Activated B cell treated with CpG ODN at 0.5 μM for 24 hours (primary cell): ENCODE results near the gene RBM25. TPM values are rescaled to one million over a fixed set of nuclear protein-coding genes. Genes with fewer than 3 reads are reported as not detected.
"Not testable (repeated sequence)": the region's sequence is repeated elsewhere in the genome, so short reads cannot be mapped to it uniquely, and the experiment has no call there.

ENCODE experiments used
- ATAC-seq: fragments of 200-7000 bp; cut with Tn5 transposase; one replicate; pipeline ENCODE4 v1.10.0; 2021; ENCODE audit warnings: low read depth, mild to moderate bottlenecking, moderate library complexity
- CTCF ChIA-PET: fragments of 350-600 bp; sonication (Branson Sonifier 250); formaldehyde crosslinking; loops from one replicate; lab custom pipeline; 2021; ENCODE audit warnings: antibody characterized with exemption; lab: Charles Lee
- POLR2A ChIA-PET: fragments of 350-600 bp; sonication (Branson Sonifier 250); formaldehyde crosslinking; loops from one replicate; lab custom pipeline; 2021; ENCODE audit warnings: antibody characterized with exemption; lab: Charles Lee
- DNase-seq: peaks from one replicate; pipeline ENCODE4 v3.0.0; 2022
- H3K27ac Mint-ChIP-seq: one replicate; pipeline ENCODE4 v1.8.0; 2020; ENCODE audit warnings: mixed read lengths
- H3K27me3 Mint-ChIP-seq: one replicate; pipeline ENCODE4 v1.8.0; 2021; ENCODE audit warnings: mixed read lengths
- H3K36me3 Mint-ChIP-seq: one replicate; pipeline ENCODE4 v1.8.0; 2021; ENCODE audit warnings: low read depth, mixed read lengths
- H3K4me1 Mint-ChIP-seq: one replicate; pipeline ENCODE4 v1.8.0; 2021; ENCODE audit warnings: mixed read lengths
- H3K4me3 Mint-ChIP-seq: one replicate; pipeline ENCODE4 v1.8.0; 2020; ENCODE audit warnings: mild to moderate bottlenecking, mixed read lengths
- H3K9me3 Mint-ChIP-seq: one replicate; pipeline ENCODE4 v1.8.0; 2020; ENCODE audit warnings: mixed read lengths
- intact Hi-C: fragments of 100-400 bp; cut with micrococcal nuclease; formaldehyde crosslinking; loops from one replicate; pipeline ENCODE4 v1.15.1; 2024
- total RNA-seq: library from RNA; stranded (reverse); gene quantifications from 2 replicates; pipeline ENCODE4 v1.2.3, GENCODE V29; 2022
- TF ChIP-seq, protein P1 (sequence below): fragments of 200-600 bp; IDR thresholded peaks from one replicate; pipeline ENCODE4 v1.8.0; 2022; ENCODE audit warnings: antibody characterized with exemption, mild to moderate bottlenecking

Gene RBM25
- total RNA-seq, 1 donor from 2014 or later: 123 TPM

DNA sequence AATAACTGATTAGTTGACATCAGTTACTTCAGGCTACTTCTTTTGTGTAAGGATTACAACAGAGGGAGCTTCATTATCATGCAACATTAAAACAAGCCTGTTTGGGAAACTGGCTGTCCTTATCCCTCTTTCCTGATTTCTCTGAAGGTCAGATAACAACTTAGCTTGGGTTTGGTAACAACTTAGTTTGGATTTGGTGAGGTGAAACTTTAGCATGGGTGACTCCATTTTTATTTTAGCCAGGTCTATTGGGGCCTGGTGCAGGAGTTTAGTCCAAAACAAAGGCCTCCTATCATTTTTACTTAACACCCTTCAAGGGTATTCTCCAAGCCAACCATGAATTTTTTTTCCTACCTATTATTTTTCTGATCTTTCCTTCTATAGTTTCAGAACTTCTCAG is 30.4 kb upstream of the RBM25 start:
- Mint-ChIP-seq H3K27ac (no peak overlapping the region), H3K4me3 (peak overlapping the region; percentile 98), H3K36me3 (peaks cover 14% of the 10 kb centered on the region), H3K4me1 (peaks cover 34% of the 10 kb centered on the region), H3K27me3 (no peaks in the 10 kb centered on the region), H3K9me3 (no peaks in the 10 kb centered on the region)
- ChIA-PET CTCF (no interaction called here), POLR2A (interaction anchor here (0.7 to 2.3 kb wide), 3 partner anchors 9 to 108 kb away, joined by 3 to 64 read pairs (median 3); partner anchors contain the start of genes PSEN1 and RBM25)
- ATAC-seq: no peak
- intact Hi-C loops: loop anchor here (1.0 kb wide), 4 partner anchors 30 to 1056 kb away; partner anchors contain the start of genes ALDH6A1, DCAF4, LIN52 and PSEN1
- TF ChIP-seq, protein P1, sequence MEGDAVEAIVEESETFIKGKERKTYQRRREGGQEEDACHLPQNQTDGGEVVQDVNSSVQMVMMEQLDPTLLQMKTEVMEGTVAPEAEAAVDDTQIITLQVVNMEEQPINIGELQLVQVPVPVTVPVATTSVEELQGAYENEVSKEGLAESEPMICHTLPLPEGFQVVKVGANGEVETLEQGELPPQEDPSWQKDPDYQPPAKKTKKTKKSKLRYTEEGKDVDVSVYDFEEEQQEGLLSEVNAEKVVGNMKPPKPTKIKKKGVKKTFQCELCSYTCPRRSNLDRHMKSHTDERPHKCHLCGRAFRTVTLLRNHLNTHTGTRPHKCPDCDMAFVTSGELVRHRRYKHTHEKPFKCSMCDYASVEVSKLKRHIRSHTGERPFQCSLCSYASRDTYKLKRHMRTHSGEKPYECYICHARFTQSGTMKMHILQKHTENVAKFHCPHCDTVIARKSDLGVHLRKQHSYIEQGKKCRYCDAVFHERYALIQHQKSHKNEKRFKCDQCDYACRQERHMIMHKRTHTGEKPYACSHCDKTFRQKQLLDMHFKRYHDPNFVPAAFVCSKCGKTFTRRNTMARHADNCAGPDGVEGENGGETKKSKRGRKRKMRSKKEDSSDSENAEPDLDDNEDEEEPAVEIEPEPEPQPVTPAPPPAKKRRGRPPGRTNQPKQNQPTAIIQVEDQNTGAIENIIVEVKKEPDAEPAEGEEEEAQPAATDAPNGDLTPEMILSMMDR: no peak
- no peak for DNase-seq

DNA sequence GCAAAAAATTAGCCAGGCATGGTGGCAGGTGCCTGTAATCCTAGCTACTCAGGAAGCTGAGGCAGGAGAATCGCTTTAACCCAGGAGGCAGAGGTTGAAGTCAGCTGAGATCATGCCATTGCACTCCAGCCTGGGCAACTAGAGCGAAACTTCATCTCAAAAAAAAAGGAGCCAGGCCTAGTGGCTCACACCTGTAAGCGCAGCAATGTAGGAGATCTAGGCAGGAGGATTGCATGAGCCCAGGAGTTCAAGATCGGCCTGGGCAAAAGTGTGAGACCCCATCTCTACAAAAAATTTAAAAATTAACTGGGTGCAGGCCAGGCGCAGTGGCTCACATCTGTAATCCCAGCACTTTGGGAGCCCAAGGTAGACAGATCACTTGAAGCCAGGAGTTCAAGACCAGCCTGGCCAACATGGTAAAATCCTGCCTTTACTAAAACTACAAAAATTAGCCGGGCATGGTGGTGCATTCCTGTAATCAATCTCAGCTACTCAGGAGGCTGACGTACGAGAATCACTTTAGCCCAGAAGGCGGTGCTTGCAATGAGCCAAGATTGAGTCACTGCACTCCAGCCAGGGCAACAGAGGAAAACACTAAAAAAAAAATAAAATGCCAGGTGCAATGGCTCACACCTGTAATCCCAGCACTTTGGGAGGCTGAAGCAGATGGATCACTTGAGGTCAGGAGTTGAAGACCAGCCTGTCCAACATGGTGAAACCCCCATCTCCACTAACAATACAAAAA is 21.5 kb upstream of the RBM25 start:
- H3K4me3 Mint-ChIP-seq, H3K27me3 Mint-ChIP-seq, H3K36me3 Mint-ChIP-seq, H3K4me1 Mint-ChIP-seq, H3K9me3 Mint-ChIP-seq, ATAC-seq, DNase-seq, H3K27ac Mint-ChIP-seq, CTCF ChIA-PET, intact Hi-C loops, POLR2A ChIA-PET: not testable (repeated sequence)

DNA sequence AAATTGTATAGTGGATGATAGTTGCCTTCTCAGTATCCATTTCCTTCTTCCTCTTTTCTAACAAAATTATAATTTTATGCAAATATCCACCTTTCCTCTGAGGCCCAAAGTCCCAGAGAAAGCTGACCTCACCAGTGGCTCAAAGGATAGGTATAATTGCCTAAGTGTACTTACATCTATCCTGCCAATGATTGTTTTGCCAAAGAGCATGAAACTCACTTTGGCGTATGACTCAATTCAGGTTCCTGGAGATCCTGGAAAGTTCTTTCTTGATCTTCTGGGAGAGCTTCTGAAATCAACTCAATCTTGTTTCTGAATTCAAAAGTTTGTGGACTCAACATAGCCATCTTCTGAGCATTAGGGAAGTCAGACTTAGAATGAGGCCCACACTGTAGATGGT is 10.5 kb upstream of the RBM25 start:
- Mint-ChIP-seq H3K4me1 (peaks cover 5% of the 10 kb centered on the region), H3K4me3 (no peak overlapping the region), H3K27me3 (no peaks in the 10 kb centered on the region), H3K9me3 (no peaks in the 10 kb centered on the region), H3K27ac (no peak overlapping the region), H3K36me3 (no peaks in the 10 kb centered on the region)
- ATAC-seq (no peak), DNase-seq (no peak)
- intact Hi-C loops: no loop called here
- ChIA-PET POLR2A (interaction anchor here (0.7 kb wide), 1 partner anchor 11 kb away, joined by 3 read pairs; no protein-coding TSS in a partner anchor), CTCF (no interaction called here)
- TF ChIP-seq, protein P1: no peak

DNA sequence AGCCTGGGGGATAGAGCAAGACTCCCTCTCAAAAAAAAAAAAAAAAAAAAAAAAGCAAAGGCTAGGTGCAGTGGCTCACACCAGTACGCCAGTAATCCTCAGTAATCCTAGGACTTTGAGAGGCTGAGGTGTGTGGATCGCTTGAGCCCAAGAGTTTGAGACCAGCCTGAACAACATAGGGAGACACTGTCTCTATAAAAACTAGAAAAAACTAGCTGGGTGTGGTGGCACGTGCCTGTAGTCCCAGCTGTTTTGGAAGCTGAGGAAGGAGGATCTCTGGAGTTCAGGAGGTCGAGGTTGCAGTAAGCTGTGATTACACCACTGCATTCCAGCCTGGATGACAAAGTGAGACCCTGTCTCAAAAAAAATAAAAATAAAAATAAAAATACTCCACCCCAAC is 8.9 kb upstream of the RBM25 start:
- DNase-seq (no peak), ATAC-seq (no peak)
- POLR2A ChIA-PET: interaction anchor here (1.8 kb wide), 1 partner anchor 9 kb away, joined by 11 read pairs; the partner anchor contains the start of gene RBM25
- intact Hi-C loops: no loop called here
- H3K4me1 Mint-ChIP-seq: peaks cover 5% of the 10 kb centered on the region
- CTCF ChIA-PET: no interaction called here
- H3K9me3 Mint-ChIP-seq: no peaks in the 10 kb centered on the region
- no peak overlapping the region for H3K27ac Mint-ChIP-seq
- TF ChIP-seq, protein P1: no peak
- no peaks in the 10 kb centered on the region for H3K27me3 Mint-ChIP-seq
- H3K36me3 Mint-ChIP-seq: no peaks in the 10 kb centered on the region
- H3K4me3 Mint-ChIP-seq: no peak overlapping the region

DNA sequence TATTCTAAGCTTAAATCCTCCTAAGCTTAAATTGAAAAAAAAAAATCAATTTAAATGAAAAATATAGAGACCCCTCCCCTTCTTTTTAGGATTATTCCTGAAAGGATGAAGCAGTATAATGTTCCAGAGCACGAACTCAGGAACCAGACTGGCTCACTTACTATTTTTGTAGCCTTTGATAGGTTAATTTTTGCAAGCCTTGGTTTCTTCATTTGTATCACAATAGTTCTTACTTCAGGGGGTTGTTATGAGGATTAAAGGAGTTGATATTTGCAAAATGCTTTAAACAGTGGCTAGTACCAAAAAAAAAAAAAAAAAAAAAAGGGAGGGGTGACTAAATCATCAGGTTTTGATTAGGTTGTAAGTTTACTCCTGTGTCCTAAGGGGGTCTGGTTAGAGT is 3.1 kb upstream of the RBM25 start:
- ChIA-PET CTCF (no interaction called here), POLR2A (interaction anchor here (0.6 kb wide), 1 partner anchor 578 kb away, joined by 4 read pairs; no protein-coding TSS in a partner anchor)
- TF ChIP-seq, protein P1: no peak
- ATAC-seq (no peak), DNase-seq (no peak)
- Mint-ChIP-seq H3K27me3 (no peaks in the 10 kb centered on the region), H3K9me3 (no peaks in the 10 kb centered on the region), H3K4me1 (peaks cover 14% of the 10 kb centered on the region), H3K36me3 (peaks cover 7% of the 10 kb centered on the region), H3K27ac (no peak overlapping the region), H3K4me3 (no peak overlapping the region)
- intact Hi-C loops: loop anchor here (5.0 kb wide), 2 partner anchors 512 to 1707 kb away; partner anchors contain the start of genes ACOT2 and YLPM1
